ENCODE data around the gene SSC4D. TPM values are rescaled to one million over a fixed set of nuclear protein-coding genes. Genes with fewer than 3 reads are reported as not detected.

SSC4D gene
- polyA plus RNA-seq, 1 donor from 2014 or later, result 2.5 TPM

GRCh38 chr7:76394957-76395356, 14.5 kb downstream of the SSC4D start:
- Histone ChIP-seq H3K27me3 (ENCODE audit: insufficient read depth, low read depth, low read length) (no peaks in the 10 kb centered on the region), H3K9ac (ENCODE audit: low read length) (no peak overlapping the region), H3K36me3 (ENCODE audit: insufficient read depth, low read length) (no peaks in the 10 kb centered on the region), H3K27ac (ENCODE audit: low read length) (no peak overlapping the region), H3F3A (ENCODE audit: insufficient read depth, low read length, poor library complexity, severe bottlenecking) (no peaks in the 10 kb centered on the region), H3K79me2 (replicated peaks; ENCODE audit: insufficient read depth, low read length) (no peaks in the 10 kb centered on the region), H2AFZ (ENCODE audit: low read depth, low read length) (no peak overlapping the region), H3K4me2 (ENCODE audit: low read length) (no peak overlapping the region), H4K20me1 (ENCODE audit: insufficient read depth) (no peaks in the 10 kb centered on the region), H3K4me3 (ENCODE audit: low read length) (no peak overlapping the region), H3K9me3 (ENCODE audit: low read length) (no peaks in the 10 kb centered on the region), H3K9me2 (ENCODE audit: insufficient read depth, low read length) (no peaks in the 10 kb centered on the region)
- no peak for TF ChIP-seq RAD21 (conservative IDR thresholded peaks at IDR 0.05)

GRCh38 chr7:76393116-76394031, 16.1 kb downstream of the SSC4D start:
- peak overlapping the region; percentile 83 for H2AFZ ChIP-seq (ENCODE audit: low read depth, low read length)
- TF ChIP-seq POLR2AphosphoS5 (IDR thresholded peaks at IDR 0.05), result peak; percentile 94
- TF ChIP-seq SMC3 (conservative IDR thresholded peaks at IDR 0.05; ENCODE audit: poor library complexity), result peak; percentile 45
- no peak for TF ChIP-seq RAD21 (conservative IDR thresholded peaks at IDR 0.05)
- TF ChIP-seq REST (IDR thresholded peaks at IDR 0.05; ENCODE audit: borderline replicate concordance), result peak; percentile 19
- TF ChIP-seq MXI1 (conservative IDR thresholded peaks at IDR 0.05; ENCODE audit: poor library complexity, severe bottlenecking), result peak; percentile 91
- peak; percentile 58 for TF ChIP-seq TAF1 (IDR thresholded peaks at IDR 0.05; ENCODE audit: low read depth)
- no peak for TF ChIP-seq CTCF (IDR thresholded peaks at IDR 0.05; ENCODE audit: poor library complexity, severe bottlenecking)
- TF ChIP-seq EZH2 (IDR thresholded peaks at IDR 0.05; ENCODE audit: borderline replicate concordance, insufficient read depth, low read length, poor library complexity, severe bottlenecking), result no peak
- TF ChIP-seq EP300 (conservative IDR thresholded peaks at IDR 0.05; ENCODE audit: poor library complexity, severe bottlenecking), result peak; percentile 52
- no peaks in the 10 kb centered on the region for H3K27me3 ChIP-seq (ENCODE audit: insufficient read depth, low read depth, low read length)
- H3K79me2 ChIP-seq (replicated peaks; ENCODE audit: insufficient read depth, low read length), result no peaks in the 10 kb centered on the region
- H3F3A ChIP-seq (ENCODE audit: insufficient read depth, low read length, poor library complexity, severe bottlenecking), result no peaks in the 10 kb centered on the region
- no peaks in the 10 kb centered on the region for H3K9me3 ChIP-seq (ENCODE audit: low read length)
- H3K4me3 ChIP-seq (ENCODE audit: low read length), result peak overlapping the region; percentile 85
- H3K36me3 ChIP-seq (ENCODE audit: insufficient read depth, low read length), result no peaks in the 10 kb centered on the region
- no peaks in the 10 kb centered on the region for H4K20me1 ChIP-seq (ENCODE audit: insufficient read depth)
- H3K27ac ChIP-seq (ENCODE audit: low read length), result peak overlapping the region; percentile 28
- H3K9me2 ChIP-seq (ENCODE audit: insufficient read depth, low read length), result no peaks in the 10 kb centered on the region
- H3K9ac ChIP-seq (ENCODE audit: low read length), result peak overlapping the region; percentile 78
- H3K4me2 ChIP-seq (ENCODE audit: low read length), result peak overlapping the region; percentile 76
